Left ventricle myocardium inferior (tissue), 1 donor: ENCODE measurements around the gene GPRIN1. TPM values are rescaled to one million over a fixed set of nuclear protein-coding genes. Genes with fewer than 3 reads are reported as not detected.

Experiments
- DNase-seq: peaks from one replicate; pipeline ENCODE4 v3.0.0-alpha.2; 2020
- H3K27ac ChIP-seq: fragments of 200-600 bp; replicated peaks from 2 replicates; pipeline ENCODE4 v1.8.0; 2021
- H3K27me3 ChIP-seq: fragments of 200-600 bp; 2 replicates; pipeline ENCODE4 v1.8.0; 2021; ENCODE audit warnings: low read depth
- H3K36me3 ChIP-seq: fragments of 200-600 bp; 2 replicates; pipeline ENCODE4 v1.8.0; 2021
- H3K4me1 ChIP-seq: fragments of 200-600 bp; 2 replicates; pipeline ENCODE4 v1.8.0; 2021
- H3K4me3 ChIP-seq: fragments of 200-600 bp; 2 replicates; pipeline ENCODE4 v1.8.0; 2021; ENCODE audit warnings: mild to moderate bottlenecking, moderate library complexity
- H3K9me3 ChIP-seq: fragments of 200-600 bp; replicated peaks from 2 replicates; pipeline ENCODE4 v1.8.0; 2021
- intact Hi-C: fragments of 100-400 bp; cut with micrococcal nuclease; formaldehyde crosslinking; loops from one replicate; pipeline ENCODE4 v1.11.0; 2022
- total RNA-seq: library from RNA; stranded (reverse); fragmentation: NEBNext Ultra II Directional; extraction: Animal tissue kit (Norgen Biotek cat#: 25700); gene quantifications from one replicate; pipeline ENCODE4 v1.2.1, GENCODE V29; 2021
- TF ChIP-seq, protein P1 (sequence below): fragments of 200-600 bp; IDR thresholded peaks from 2 replicates; pipeline ENCODE4 v1.8.0; 2021; ENCODE audit warnings: antibody characterized with exemption, mild to moderate bottlenecking, borderline replicate concordance
- donor health status: DM: no; HTN: yes; CAD: no; lungs with severe emphysema.

Gene GPRIN1
- total RNA-seq, 1 donor from 2014 or later, result 0.58 TPM

DNA sequence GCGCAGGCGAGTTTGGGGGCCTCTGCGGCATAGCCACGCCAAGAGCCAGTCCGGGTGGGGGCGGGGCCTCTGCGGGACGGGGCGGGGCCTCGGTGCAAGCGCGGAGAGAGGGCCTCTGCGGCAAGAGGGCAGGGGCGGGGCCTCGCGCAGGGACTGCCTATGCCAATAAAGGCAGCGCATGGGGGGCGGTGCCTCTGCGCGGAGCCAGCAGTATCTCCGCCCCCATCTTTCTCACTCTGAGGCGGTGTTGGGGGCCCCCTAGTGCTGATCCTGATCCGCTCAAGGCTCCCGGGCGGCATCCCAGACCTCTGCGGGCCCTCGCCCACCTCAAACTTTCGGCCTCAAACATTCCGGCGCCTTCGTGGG is 9.2 kb upstream of the GPRIN1 start:
- TF ChIP-seq, protein P1, sequence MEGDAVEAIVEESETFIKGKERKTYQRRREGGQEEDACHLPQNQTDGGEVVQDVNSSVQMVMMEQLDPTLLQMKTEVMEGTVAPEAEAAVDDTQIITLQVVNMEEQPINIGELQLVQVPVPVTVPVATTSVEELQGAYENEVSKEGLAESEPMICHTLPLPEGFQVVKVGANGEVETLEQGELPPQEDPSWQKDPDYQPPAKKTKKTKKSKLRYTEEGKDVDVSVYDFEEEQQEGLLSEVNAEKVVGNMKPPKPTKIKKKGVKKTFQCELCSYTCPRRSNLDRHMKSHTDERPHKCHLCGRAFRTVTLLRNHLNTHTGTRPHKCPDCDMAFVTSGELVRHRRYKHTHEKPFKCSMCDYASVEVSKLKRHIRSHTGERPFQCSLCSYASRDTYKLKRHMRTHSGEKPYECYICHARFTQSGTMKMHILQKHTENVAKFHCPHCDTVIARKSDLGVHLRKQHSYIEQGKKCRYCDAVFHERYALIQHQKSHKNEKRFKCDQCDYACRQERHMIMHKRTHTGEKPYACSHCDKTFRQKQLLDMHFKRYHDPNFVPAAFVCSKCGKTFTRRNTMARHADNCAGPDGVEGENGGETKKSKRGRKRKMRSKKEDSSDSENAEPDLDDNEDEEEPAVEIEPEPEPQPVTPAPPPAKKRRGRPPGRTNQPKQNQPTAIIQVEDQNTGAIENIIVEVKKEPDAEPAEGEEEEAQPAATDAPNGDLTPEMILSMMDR, result peak; percentile 25
- peak; percentile 40 for DNase-seq
- intact Hi-C loops, result no loop called here
- no peak overlapping the region for H3K27ac ChIP-seq
- H3K4me1 ChIP-seq, result peaks cover 32% of the 10 kb centered on the region
- peak overlapping the region; percentile 14 for H3K4me3 ChIP-seq
- peaks cover 97% of the 10 kb centered on the region for H3K27me3 ChIP-seq
- H3K36me3 ChIP-seq, result no peaks in the 10 kb centered on the region
- no peaks in the 10 kb centered on the region for H3K9me3 ChIP-seq

DNA sequence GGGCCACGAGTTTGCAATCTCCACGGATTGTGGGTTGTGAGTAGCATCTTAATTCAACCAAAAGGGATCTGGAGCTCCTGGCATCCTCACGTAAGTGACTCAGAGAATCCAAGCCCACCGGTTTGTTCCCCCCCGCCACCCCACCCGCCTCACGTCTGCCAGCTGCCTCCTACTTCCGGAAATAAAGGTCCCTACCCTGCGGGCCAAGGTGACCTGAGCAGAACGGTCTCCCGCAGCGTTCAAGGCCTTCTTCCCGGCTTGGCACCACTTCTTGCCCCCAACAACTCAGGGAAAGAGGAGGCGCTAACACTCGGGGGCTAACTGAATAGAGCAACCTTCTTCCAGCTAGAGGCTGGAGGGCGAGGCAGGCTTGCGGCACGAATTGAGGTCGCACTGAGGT is 8.8 kb upstream of the GPRIN1 start:
- Histone ChIP-seq H3K36me3 (no peaks in the 10 kb centered on the region), H3K27me3 (peaks cover 95% of the 10 kb centered on the region), H3K9me3 (no peaks in the 10 kb centered on the region), H3K27ac (no peak overlapping the region), H3K4me1 (peaks cover 32% of the 10 kb centered on the region), H3K4me3 (peak overlapping the region; percentile 14)
- TF ChIP-seq, protein P1, result no peak
- no peak for DNase-seq
- intact Hi-C loops, result no loop called here

DNA sequence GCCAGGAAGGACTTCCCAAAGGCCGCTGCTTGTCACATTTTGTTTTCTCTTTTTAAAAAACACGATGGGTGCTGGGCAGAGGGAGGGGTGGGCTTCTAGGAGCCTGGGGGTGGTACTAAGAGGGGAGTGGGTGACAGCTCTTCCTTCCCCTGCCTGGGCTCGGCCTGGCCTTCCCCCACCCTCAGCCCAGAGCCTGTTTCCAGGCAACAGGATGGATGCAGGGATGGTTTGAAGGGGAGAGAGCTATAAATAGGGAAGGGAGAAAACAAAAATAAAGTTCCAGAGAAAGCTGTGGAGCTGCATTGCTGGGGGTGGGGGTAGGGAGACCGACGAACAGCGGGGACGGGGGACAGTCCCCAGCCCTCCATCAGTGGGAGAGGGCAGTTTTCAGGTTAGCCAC is 6.6 kb upstream of the GPRIN1 start:
- intact Hi-C loops, result no loop called here
- H3K4me1 ChIP-seq, result peaks cover 28% of the 10 kb centered on the region
- H3K9me3 ChIP-seq, result no peaks in the 10 kb centered on the region
- TF ChIP-seq, protein P1, result no peak
- H3K4me3 ChIP-seq, result no peak overlapping the region
- H3K36me3 ChIP-seq, result no peaks in the 10 kb centered on the region
- peaks cover 97% of the 10 kb centered on the region for H3K27me3 ChIP-seq
- DNase-seq, result no peak
- no peak overlapping the region for H3K27ac ChIP-seq

DNA sequence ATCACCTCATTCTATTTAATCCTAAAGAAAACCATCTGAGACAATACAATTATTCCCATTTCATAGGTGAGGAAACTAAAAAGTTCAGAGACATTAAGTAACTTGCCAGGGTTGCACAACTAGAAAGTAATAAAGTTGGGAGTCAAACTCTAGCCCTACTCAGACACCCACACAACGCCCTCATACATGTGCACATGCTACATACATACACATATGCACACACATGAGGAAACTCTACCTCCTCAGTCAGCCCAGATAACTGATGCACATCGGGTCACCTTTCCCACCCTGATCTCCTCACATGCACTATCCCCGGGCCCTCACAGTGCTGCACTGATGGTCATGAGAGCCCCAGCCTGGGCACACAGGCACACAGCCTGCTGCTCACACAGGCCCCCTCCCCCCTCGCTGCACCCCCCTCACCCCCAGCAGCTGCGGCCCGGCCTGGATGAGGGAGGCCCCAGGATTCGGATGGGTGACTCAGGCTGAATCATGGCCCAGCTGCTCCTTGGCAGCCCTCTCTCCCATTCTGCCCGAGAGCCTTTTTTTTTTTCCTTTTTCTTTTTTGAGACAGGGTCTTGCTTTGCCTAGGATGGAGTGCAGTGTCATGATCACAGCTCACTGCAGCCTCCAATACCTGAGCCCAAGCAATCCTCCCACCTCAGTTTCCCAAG is 5.0 kb upstream of the GPRIN1 start:
- H3K4me3 ChIP-seq, result no peak overlapping the region
- peaks cover 23% of the 10 kb centered on the region for H3K4me1 ChIP-seq
- TF ChIP-seq, protein P1, result no peak
- H3K27me3 ChIP-seq, result peaks cover 90% of the 10 kb centered on the region
- H3K36me3 ChIP-seq, result no peaks in the 10 kb centered on the region
- H3K27ac ChIP-seq, result no peak overlapping the region
- no peak for DNase-seq
- no peaks in the 10 kb centered on the region for H3K9me3 ChIP-seq
- intact Hi-C loops, result no loop called here

DNA sequence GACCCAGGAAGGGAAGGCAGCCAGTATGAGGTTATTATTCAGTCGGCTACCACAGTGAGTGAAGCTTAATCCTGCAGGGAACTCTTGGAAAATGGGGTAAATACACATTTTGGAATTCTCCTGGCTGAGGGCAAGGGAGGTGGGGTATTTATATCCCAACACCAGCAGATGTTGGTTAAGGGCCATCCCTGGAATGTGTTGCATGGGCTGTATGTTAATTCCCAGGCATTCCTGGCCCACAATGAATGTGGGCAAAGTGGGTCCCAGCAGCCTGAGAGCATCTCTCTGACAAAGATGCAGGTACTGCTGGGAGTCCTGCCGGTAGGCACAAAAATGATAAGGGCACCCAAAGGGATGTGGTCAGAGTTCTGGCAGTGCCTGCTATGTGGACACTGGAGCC is 2.9 kb upstream of the GPRIN1 start:
- Histone ChIP-seq H3K4me1 (peaks cover 16% of the 10 kb centered on the region), H3K27ac (no peak overlapping the region), H3K27me3 (peaks cover 86% of the 10 kb centered on the region), H3K36me3 (no peaks in the 10 kb centered on the region), H3K4me3 (no peak overlapping the region), H3K9me3 (no peaks in the 10 kb centered on the region)
- intact Hi-C loops, result no loop called here
- DNase-seq, result no peak
- TF ChIP-seq, protein P1, result no peak
